Karpas-422 (cell line): ENCODE measurements around the gene EPGN. TPM values are rescaled to one million over a fixed set of nuclear protein-coding genes. Genes with fewer than 3 reads are reported as not detected.

Experiments
- DNase-seq: peaks from one replicate; pipeline ENCODE4 v3.0.0-alpha.2; 2015
- H2AFZ ChIP-seq: fragments of 200-600 bp; sonication (generic); 2 replicates; pipeline ENCODE4 v1.6.1; 2014; ENCODE audit warnings: antibody characterized with exemption, low read length, mixed read lengths
- H3K27ac ChIP-seq: fragments of 200-600 bp; sonication (generic); 2 replicates; pipeline ENCODE4 v1.5.1; 2014; ENCODE audit warnings: mild to moderate bottlenecking, low read length, moderate library complexity
- H3K27me3 ChIP-seq: fragments of 200-600 bp; sonication (generic); 2 replicates; pipeline ENCODE4 v1.6.1; 2014; ENCODE audit warnings: low read length, mixed read lengths
- H3K36me3 ChIP-seq: fragments of 200-600 bp; sonication (generic); 2 replicates; pipeline ENCODE4 v1.6.1; 2014; ENCODE audit warnings: low read length, mixed read lengths; ENCODE audit not compliant: insufficient read depth
- H3K4me1 ChIP-seq: fragments of 200-600 bp; sonication (generic); 2 replicates; pipeline ENCODE4 v1.6.1; 2014; ENCODE audit warnings: mild to moderate bottlenecking, low read length, mixed read lengths
- H3K4me2 ChIP-seq: fragments of 200-600 bp; sonication (generic); 2 replicates; pipeline ENCODE4 v1.6.1; 2014; ENCODE audit warnings: low read length, low read depth, mild to moderate bottlenecking; ENCODE audit not compliant: poor library complexity, severe bottlenecking
- H3K4me3 ChIP-seq: fragments of 200-600 bp; sonication (generic); 2 replicates; pipeline ENCODE4 v1.5.1; 2014; ENCODE audit warnings: mild to moderate bottlenecking, antibody characterized with exemption, low read length, mixed read lengths
- H3K79me2 ChIP-seq: fragments of 200-600 bp; sonication (generic); 2 replicates; pipeline ENCODE4 v1.6.1; 2014; ENCODE audit warnings: mild to moderate bottlenecking, low read length, mixed read lengths
- H3K9ac ChIP-seq: fragments of 200-600 bp; sonication (generic); 2 replicates; pipeline ENCODE4 v1.6.0; 2014; ENCODE audit warnings: low read length
- H3K9me2 ChIP-seq: fragments of 200-600 bp; sonication (generic), shearing (Covaris generic); replicated peaks from 2 replicates; pipeline ENCODE4 v1.6.0; 2014; ENCODE audit warnings: mild to moderate bottlenecking, low read length, moderate library complexity; ENCODE audit not compliant: insufficient read depth
- H3K9me3 ChIP-seq: fragments of 300-700, 200-600 bp; sonication (generic); 2 replicates; pipeline ENCODE4 v1.6.1; 2014; ENCODE audit warnings: low read length, mixed read lengths
- H4K20me1 ChIP-seq: fragments of 200-600 bp; sonication (generic); 2 replicates; pipeline ENCODE4 v1.6.1; 2014; ENCODE audit warnings: mild to moderate bottlenecking, antibody characterized with exemption, low read length, low read depth; ENCODE audit not compliant: insufficient read depth
- total RNA-seq: library from RNA; depleted of rRNA; stranded (reverse); fragments of >200 nt; shearing (Covaris generic); gene quantifications from 2 replicates; pipeline ENCODE4 v1.2.3, GENCODE V29; 2014; ENCODE audit warnings: low replicate concordance

The EPGN gene
- total RNA-seq, 1 experiment from 2014 or later, result not detected

DNA sequence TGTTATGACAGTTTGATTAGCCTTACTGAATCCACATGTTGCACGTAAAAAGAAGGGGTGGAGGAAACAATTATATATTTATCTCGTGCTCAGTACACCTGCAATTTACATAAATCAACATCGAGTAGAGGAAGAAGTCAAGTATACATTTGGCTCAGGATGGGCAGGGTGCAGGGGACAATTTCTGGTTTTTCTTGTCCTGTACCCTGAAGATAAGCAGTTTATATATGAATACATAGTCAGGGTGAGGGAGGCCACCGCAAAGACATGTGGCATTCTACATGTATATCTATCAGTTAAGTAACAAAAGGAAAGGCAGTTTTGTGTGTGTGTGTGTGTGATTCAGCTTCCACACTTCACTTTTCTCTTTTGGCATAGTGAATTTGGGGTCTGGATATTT is 45.6 kb downstream of the EPGN start:
- no peak for DNase-seq
- H3K9me3 ChIP-seq, result no peaks in the 10 kb centered on the region
- no peaks in the 10 kb centered on the region for H4K20me1 ChIP-seq
- H3K4me3 ChIP-seq, result no peak overlapping the region
- H3K27ac ChIP-seq, result no peak overlapping the region
- H3K79me2 ChIP-seq, result no peaks in the 10 kb centered on the region
- no peak overlapping the region for H3K9ac ChIP-seq
- no peaks in the 10 kb centered on the region for H3K36me3 ChIP-seq
- no peaks in the 10 kb centered on the region for H3K9me2 ChIP-seq
- no peak overlapping the region for H2AFZ ChIP-seq
- H3K4me2 ChIP-seq, result no peak overlapping the region
- no peaks in the 10 kb centered on the region; the same call in 1 of the 2 replicates for H3K27me3 ChIP-seq
- no peaks in the 10 kb centered on the region for H3K4me1 ChIP-seq

DNA sequence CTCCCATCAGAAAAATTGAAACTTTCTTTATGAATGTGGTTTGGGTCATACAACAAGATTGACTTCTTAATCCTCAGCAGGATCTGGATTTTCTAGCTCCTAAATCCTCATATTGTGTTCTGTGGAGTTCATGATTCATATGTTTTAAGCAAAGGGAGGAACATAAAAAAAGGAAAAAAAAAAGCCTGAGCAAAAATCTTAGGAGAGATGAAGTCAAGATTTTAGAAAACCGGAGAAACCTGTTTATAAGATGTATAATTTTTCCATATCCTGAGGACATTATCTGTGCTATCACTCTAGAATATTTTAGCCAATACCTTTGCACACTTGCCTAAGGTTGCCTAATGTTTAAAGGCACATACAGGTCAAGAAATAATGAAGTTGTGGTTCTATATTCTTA is 49.7 kb downstream of the EPGN start:
- Histone ChIP-seq H3K9me2 (no peaks in the 10 kb centered on the region), H2AFZ (no peak overlapping the region), H3K9ac (no peak overlapping the region), H3K79me2 (no peaks in the 10 kb centered on the region), H3K27ac (no peak overlapping the region), H3K4me1 (no peaks in the 10 kb centered on the region), H4K20me1 (no peaks in the 10 kb centered on the region), H3K4me3 (no peak overlapping the region), H3K4me2 (no peak overlapping the region), H3K36me3 (no peaks in the 10 kb centered on the region), H3K27me3 (no peaks in the 10 kb centered on the region; the same call in 1 of the 2 replicates), H3K9me3 (no peaks in the 10 kb centered on the region)
- no peak for DNase-seq

DNA sequence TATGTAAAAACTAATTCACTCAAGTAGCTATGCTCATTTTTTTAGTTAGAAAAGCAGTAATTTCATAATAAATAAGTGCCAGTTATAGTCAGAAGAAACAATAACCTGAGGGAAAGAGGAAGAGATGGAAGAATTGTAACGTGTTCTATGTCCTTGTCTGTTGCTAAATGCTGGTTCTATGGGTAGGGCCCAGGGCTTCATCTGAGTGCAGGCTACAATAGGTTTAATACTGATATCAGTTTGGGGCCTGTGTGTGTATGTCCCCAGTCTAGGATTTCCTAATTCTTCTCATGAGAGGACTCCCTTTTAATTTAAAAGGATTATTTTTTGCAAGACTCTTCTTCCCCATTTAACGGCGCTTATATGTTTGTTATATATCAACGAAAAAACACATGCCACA is 53.4 kb downstream of the EPGN start:
- Histone ChIP-seq H3K9me2 (no peaks in the 10 kb centered on the region), H3K27ac (no peak overlapping the region), H3K36me3 (no peaks in the 10 kb centered on the region), H3K9me3 (no peaks in the 10 kb centered on the region), H3K4me2 (no peak overlapping the region), H3K27me3 (no peaks in the 10 kb centered on the region), H3K4me3 (no peak overlapping the region), H3K79me2 (no peaks in the 10 kb centered on the region), H2AFZ (no peak overlapping the region), H4K20me1 (no peaks in the 10 kb centered on the region), H3K4me1 (no peaks in the 10 kb centered on the region), H3K9ac (no peak overlapping the region)
- no peak for DNase-seq

- Histone ChIP-seq H3K36me3 (no peaks in the 10 kb centered on the region), H3K4me2 (no peak overlapping the region), H3K27ac (no peak overlapping the region), H3K9me2 (no peaks in the 10 kb centered on the region), H3K4me1 (no peaks in the 10 kb centered on the region), H4K20me1 (no peaks in the 10 kb centered on the region), H3K79me2 (no peaks in the 10 kb centered on the region), H3K4me3 (no peak overlapping the region), H2AFZ (no peak overlapping the region), H3K9me3 (no peaks in the 10 kb centered on the region), H3K27me3 (no peaks in the 10 kb centered on the region), H3K9ac (no peak overlapping the region)
- DNase-seq, result no peak
Measured at GRCh38 chr4:74362347-74362746, 54.1 kb downstream of the EPGN start.

- no peak overlapping the region for H3K4me2 ChIP-seq
- H3K9ac ChIP-seq, result no peak overlapping the region
- H4K20me1 ChIP-seq, result no peaks in the 10 kb centered on the region
- no peaks in the 10 kb centered on the region for H3K79me2 ChIP-seq
- H3K4me3 ChIP-seq, result no peak overlapping the region
- no peaks in the 10 kb centered on the region for H3K9me2 ChIP-seq
- H3K4me1 ChIP-seq, result peaks cover 5% of the 10 kb centered on the region
- H3K36me3 ChIP-seq, result no peaks in the 10 kb centered on the region
- H2AFZ ChIP-seq, result no peak overlapping the region
- no peaks in the 10 kb centered on the region for H3K9me3 ChIP-seq
- no peak for DNase-seq
- no peak overlapping the region for H3K27ac ChIP-seq
- H3K27me3 ChIP-seq, result no peaks in the 10 kb centered on the region
Measured at GRCh38 chr4:74364256-74364651, 56.0 kb downstream of the EPGN start.

DNA sequence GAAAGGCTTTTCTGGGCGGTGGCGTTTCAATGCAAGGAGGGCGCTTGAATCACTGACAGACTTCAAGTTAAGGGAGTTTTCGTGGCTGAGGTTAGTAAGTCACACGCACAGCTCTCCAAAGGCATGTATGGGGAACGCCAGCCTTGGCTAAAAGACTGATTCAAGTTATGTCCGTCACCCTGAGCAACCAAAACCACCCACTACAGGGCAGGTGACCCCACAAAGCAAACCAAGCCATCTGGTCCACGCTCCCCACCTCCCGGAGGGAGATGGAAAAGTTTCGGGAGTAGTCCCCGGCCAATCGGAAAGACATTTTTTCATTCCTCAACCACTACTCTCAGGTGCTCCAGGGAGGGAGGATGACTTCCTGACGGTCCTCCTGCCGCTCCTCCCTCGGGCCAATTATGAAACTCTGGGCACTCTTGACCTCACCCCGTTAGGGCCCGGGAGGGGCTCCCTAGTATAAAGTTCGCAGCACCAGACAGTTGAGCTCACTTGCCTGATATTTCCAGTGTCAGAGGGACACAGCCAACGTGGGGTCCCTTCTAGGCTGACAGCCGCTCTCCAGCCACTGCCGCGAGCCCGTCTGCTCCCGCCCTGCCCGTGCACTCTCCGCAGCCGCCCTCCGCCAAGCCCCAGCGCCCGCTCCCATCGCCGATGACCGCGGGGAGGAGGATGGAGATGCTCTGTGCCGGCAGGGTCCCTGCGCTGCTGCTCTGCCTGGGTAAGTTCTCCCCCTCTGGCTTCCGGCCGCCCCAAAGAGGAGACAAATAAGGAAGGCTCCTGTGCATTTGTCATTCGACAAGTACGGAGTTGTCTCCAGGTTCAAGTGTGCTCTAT is 56.6 kb downstream of the EPGN start, which contains the start of gene EREG:
Gene EREG (plus strand): TSS at position 494 of the 840 bp plus-strand sequence. CDS start 164 bp downstream, at position 658.
- no peak within 1 kb of the TSS for H2AFZ ChIP-seq
- no peaks in the 10 kb centered on the region for H3K27me3 ChIP-seq
- peaks cover 5% of the 10 kb centered on the region for H3K4me1 ChIP-seq
- no peak for DNase-seq
- H3K9me3 ChIP-seq, result no peaks in the 10 kb centered on the region
- H3K36me3 ChIP-seq, result no peaks in the 10 kb centered on the region
- H3K4me2 ChIP-seq, result no peak within 1 kb of the TSS
- H3K79me2 ChIP-seq, result no peaks in the 10 kb centered on the region
- H4K20me1 ChIP-seq, result no peaks in the 10 kb centered on the region
- no peak within 1 kb of the TSS for H3K4me3 ChIP-seq
- no peak within 1 kb of the TSS for H3K9ac ChIP-seq
- H3K9me2 ChIP-seq, result no peaks in the 10 kb centered on the region
- no peak within 1 kb of the TSS for H3K27ac ChIP-seq

GRCh38 chr4:74365761-74366160 is 57.5 kb downstream of the EPGN start:
- H2AFZ ChIP-seq, result no peak overlapping the region

More at GRCh38 chr4:74365761-74366160, 57.5 kb downstream of the EPGN start:
- Histone ChIP-seq H3K9me2 (no peaks in the 10 kb centered on the region), H3K4me3 (no peak overlapping the region), H3K36me3 (no peaks in the 10 kb centered on the region), H3K27me3 (no peaks in the 10 kb centered on the region), H4K20me1 (no peaks in the 10 kb centered on the region), H3K27ac (no peak overlapping the region), H3K4me2 (no peak overlapping the region), H3K4me1 (peaks cover 5% of the 10 kb centered on the region), H3K9ac (no peak overlapping the region), H3K79me2 (no peaks in the 10 kb centered on the region), H3K9me3 (no peaks in the 10 kb centered on the region)
- DNase-seq, result no peak
